HepG2 (cell line): ENCODE measurements around the gene UGT1A3.

Source experiments
- EZH2 ChIP-seq: conservative IDR thresholded peaks from 2 replicates; pipeline ENCODE4 v1.6.1; 2012; ENCODE audit warnings: mild to moderate bottlenecking, low read depth, low read length, moderate library complexity
- MZF1 ChIP-seq: sonication (generic); formaldehyde crosslinking; IDR thresholded peaks from 2 replicates; pipeline ENCODE4 v1.8.1; 2023; ENCODE audit warnings: mild to moderate bottlenecking, missing genetic modification reagents, borderline replicate concordance
- NCOA2 ChIP-seq: sonication (generic); formaldehyde crosslinking; IDR thresholded peaks from 2 replicates; pipeline ENCODE4 v1.8.0; 2022; ENCODE audit warnings: inconsistent platforms
- NR2C2 ChIP-seq: sonication (generic); formaldehyde crosslinking; IDR thresholded peaks from 2 replicates; pipeline ENCODE4 v1.4.0; 2020; ENCODE audit warnings: missing genetic modification reagents, mild to moderate bottlenecking, moderate library complexity, borderline replicate concordance
- POLR2AphosphoS5 ChIP-seq: IDR thresholded peaks from 2 replicates; pipeline ENCODE4 v1.6.1; 2012; ENCODE audit warnings: low read depth, low read length
- PREB ChIP-seq: sonication (generic); formaldehyde crosslinking; IDR thresholded peaks from 2 replicates; pipeline ENCODE4 v1.4.0; 2020; ENCODE audit warnings: missing genetic modification reagents
- SALL2 ChIP-seq: sonication (generic); formaldehyde crosslinking; IDR thresholded peaks from 2 replicates; pipeline ENCODE4 v1.8.1; 2023; ENCODE audit warnings: mild to moderate bottlenecking, missing genetic modification reagents, inconsistent platforms
- SETDB1 ChIP-seq: sonication (generic); formaldehyde crosslinking; IDR thresholded peaks from 2 replicates; pipeline ENCODE4 v1.5.1; 2020; ENCODE audit warnings: missing genetic modification reagents, mild to moderate bottlenecking, borderline replicate concordance
- ZNF546 ChIP-seq: sonication (generic); formaldehyde crosslinking; conservative IDR thresholded peaks from 2 replicates; pipeline ENCODE4 v1.8.1; 2023; ENCODE audit warnings: mild to moderate bottlenecking, missing genetic modification reagents
- ZSCAN25 ChIP-seq: sonication (generic); formaldehyde crosslinking; IDR thresholded peaks from 2 replicates; pipeline ENCODE4 v1.8.0; 2022; ENCODE audit warnings: mild to moderate bottlenecking, missing genetic modification reagents
- TF ChIP-seq, protein P1 (sequence below): sonication (generic); formaldehyde crosslinking; IDR thresholded peaks from 2 replicates; pipeline ENCODE4 v1.5.0; 2020; ENCODE audit warnings: mild to moderate bottlenecking, missing genetic modification reagents, moderate library complexity

- TF ChIP-seq NCOA2 (no peak), SETDB1 (CRISPR knock-in tag) (no peak), ZNF546 (CRISPR knock-in tag) (no peak), ZSCAN25 (CRISPR knock-in tag) (no peak), SALL2 (no peak), NR2C2 (CRISPR knock-in tag) (no peak), POLR2AphosphoS5 (no peak), PREB (CRISPR knock-in tag) (no peak), EZH2 (no peak), MZF1 (no peak)
- TF ChIP-seq, protein P1, sequence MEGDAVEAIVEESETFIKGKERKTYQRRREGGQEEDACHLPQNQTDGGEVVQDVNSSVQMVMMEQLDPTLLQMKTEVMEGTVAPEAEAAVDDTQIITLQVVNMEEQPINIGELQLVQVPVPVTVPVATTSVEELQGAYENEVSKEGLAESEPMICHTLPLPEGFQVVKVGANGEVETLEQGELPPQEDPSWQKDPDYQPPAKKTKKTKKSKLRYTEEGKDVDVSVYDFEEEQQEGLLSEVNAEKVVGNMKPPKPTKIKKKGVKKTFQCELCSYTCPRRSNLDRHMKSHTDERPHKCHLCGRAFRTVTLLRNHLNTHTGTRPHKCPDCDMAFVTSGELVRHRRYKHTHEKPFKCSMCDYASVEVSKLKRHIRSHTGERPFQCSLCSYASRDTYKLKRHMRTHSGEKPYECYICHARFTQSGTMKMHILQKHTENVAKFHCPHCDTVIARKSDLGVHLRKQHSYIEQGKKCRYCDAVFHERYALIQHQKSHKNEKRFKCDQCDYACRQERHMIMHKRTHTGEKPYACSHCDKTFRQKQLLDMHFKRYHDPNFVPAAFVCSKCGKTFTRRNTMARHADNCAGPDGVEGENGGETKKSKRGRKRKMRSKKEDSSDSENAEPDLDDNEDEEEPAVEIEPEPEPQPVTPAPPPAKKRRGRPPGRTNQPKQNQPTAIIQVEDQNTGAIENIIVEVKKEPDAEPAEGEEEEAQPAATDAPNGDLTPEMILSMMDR (CRISPR knock-in tag): no peak
Measured at GRCh38 chr2:233793465-233794127, 64.8 kb downstream of the UGT1A3 start.
